ENCODE measurements around the gene SNAP25. TPM values are rescaled to one million over a fixed set of nuclear protein-coding genes. Genes with fewer than 3 reads are reported as not detected.

The SNAP25 gene
- total and polyA plus RNA-seq, 9 of the 15 experiments (the other 6 are each of a cell fraction or from before 2014, with no cell fraction given), result 0.07 TPM; not detected in 8

DNA sequence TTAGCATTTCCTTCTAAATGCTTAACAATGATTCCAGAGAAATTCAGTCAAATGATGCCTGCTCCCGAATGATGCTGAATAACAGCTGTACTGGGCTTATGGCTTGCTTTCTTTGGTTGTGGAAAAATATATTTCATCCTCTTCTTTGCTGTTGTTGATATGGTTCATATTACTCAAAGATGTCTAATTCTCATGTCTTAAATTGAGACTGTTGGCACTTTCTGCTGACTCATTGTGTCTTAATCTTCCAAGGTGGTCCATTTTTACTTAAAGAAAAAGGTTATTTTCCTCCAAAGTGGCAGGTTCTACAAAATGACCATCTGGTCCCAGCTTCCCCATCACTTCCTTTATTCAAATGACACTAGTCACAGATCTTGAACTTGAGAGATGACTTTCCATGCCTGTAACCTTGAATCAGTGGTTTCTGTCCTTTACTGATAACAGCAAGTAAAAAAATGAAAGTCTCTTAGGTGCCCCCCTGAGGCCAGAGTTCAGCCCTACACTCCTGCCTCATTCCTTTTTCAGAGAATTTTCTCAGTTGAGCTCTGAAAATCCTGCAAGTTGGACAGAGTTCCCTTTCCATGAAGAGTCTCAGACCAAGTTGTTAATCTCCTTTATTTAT is 6.9 kb downstream of the SNAP25 start (continued):
- TF ChIP-seq KDM1A (IDR thresholded peaks at IDR 0.05) (0 out of 4 replicates have a peak, but pooled peaks of 1 of the 2 experiments have one; percentile 12), NFE2 (IDR thresholded peaks at IDR 0.05; ENCODE audit: low read depth) (peak; percentile 49), SRSF9 (IDR thresholded peaks at IDR 0.05; ENCODE audit: borderline replicate concordance, low read depth, low read length) (no peak), ZNF212 (CRISPR knock-in tag; IDR thresholded peaks at IDR 0.05) (no peak), MAFG (tag; conservative IDR thresholded peaks at IDR 0.05) (peak; percentile 58), PHF21A (IDR thresholded peaks at IDR 0.05; ENCODE audit: borderline replicate concordance, low read depth) (no peak), TEAD4 (IDR thresholded peaks at IDR 0.05; ENCODE audit: low read length) (0 out of 2 replicates have a peak, but pooled peaks have one; percentile 9), TEAD4 (CRISPR knock-in tag; IDR thresholded peaks at IDR 0.05; ENCODE audit: borderline replicate concordance) (no peak), ZNF384 (IDR thresholded peaks at IDR 0.05; ENCODE audit: low read depth, low read length) (peak; percentile 62; the same call in 1 of the 2 replicates), FOXJ2 (tag; IDR thresholded peaks at IDR 0.05) (no peak), NFE2L1 (tag; IDR thresholded peaks at IDR 0.05; ENCODE audit: borderline replicate concordance, low read depth) (peak; percentile 21; the same call in 1 of the 2 replicates), PHTF2 (CRISPR knock-in tag; IDR thresholded peaks at IDR 0.05) (no peak), ZNF263 (CRISPR knock-in tag; IDR thresholded peaks at IDR 0.05; ENCODE audit: borderline replicate concordance) (no peak), ZNF75A (CRISPR knock-in tag; IDR thresholded peaks at IDR 0.05) (no peak), MAFF (IDR thresholded peaks at IDR 0.05; ENCODE audit: low read length) (0 out of 2 replicates have a peak, but pooled peaks have one; percentile 23), PTTG1 (tag; IDR thresholded peaks at IDR 0.05; ENCODE audit: low read depth) (no peak), BRCA1 (IDR thresholded peaks at IDR 0.05) (no peak), BRCA1 (CRISPR knock-in tag; IDR thresholded peaks at IDR 0.05) (no peak), C11orf30 (IDR thresholded peaks at IDR 0.05; ENCODE audit: low read depth) (peak; percentile 41), RAD21 (CRISPR knock-in tag; conservative IDR thresholded peaks at IDR 0.05 in 1 of 2, IDR thresholded peaks at IDR 0.05 in 1 of 2) (peak in 1 of 2 experiments; percentile 22; a peak in 1 of 4 replicates), CBX3 (IDR thresholded peaks at IDR 0.05; ENCODE audit: borderline replicate concordance in 1 of 2, low read length in 2 of 2) (no peak)
